K562 (cell line): ENCODE measurements around the gene LRFN2. TPM values are rescaled to one million over a fixed set of nuclear protein-coding genes. Genes with fewer than 3 reads are reported as not detected.

Experiments used
- ATAC-seq: fragments of 200-7000 bp; cut with Tn5 transposase; 3 replicates; pipeline ENCODE4 v1.9.1; 2020; ENCODE audit warnings: moderate library complexity
- BruUV-seq: library from RNA; stranded (reverse); fragments of 400-500 nt; replicated peaks from 2 replicates; lab custom pipeline; 2021; lab: Mats Ljungman, UMichigan
- CTCF ChIA-PET: fragments of 300-600 bp; formaldehyde crosslinking; extraction: SDS; loops from one replicate; lab custom pipeline; 2021; ENCODE audit warnings: low intra/inter-chr PET ratio; lab: Yijun Ruan, JAX
- POLR2A ChIA-PET: fragments of 300-600, 350-650 bp; sonication (Branson Sonifier 250); formaldehyde crosslinking; extraction: SDS; loops from one replicate; lab custom pipeline; 2021; ENCODE audit warnings: antibody characterized with exemption, inconsistent platforms; lab: Yijun Ruan, JAX
- DNase-seq, 4 experiments: peaks; one replicate each; pipeline versions ENCODE4 v3.0.0 to v3.0.0-alpha.2; 2011 to 2018; ENCODE audit warnings: low spot score in 3 of 4, mixed read lengths in 3 of 4; ENCODE audit errors: extremely low read depth in 1 of 4
- FAIRE-seq: peaks from 2 replicates; lab custom pipeline; 2011; peaks lifted over from hg19 to GRCh38; lab: Jason Lieb, UNC
- H2AFZ ChIP-seq: 2 replicates; pipeline ENCODE4 v1.6.0; 2011; ENCODE audit warnings: low read depth, low read length, control low read depth, inconsistent platforms
- H3K27ac ChIP-seq: fragments of 200-600 bp; 3 replicates; pipeline ENCODE4 v1.8.0; 2011; ENCODE audit warnings: low read depth, mild to moderate bottlenecking, control low read depth, inconsistent platforms, low read length, moderate library complexity, mixed read lengths; ENCODE audit errors: extremely low read depth
- H3K27me3 ChIP-seq, 2 experiments: fragments of 300-600 bp in 1 of 2; 2 replicates in 1 of 2; 3 replicates in 1 of 2; pipeline versions ENCODE4 v1.6.0 to v1.8.0; 2011; ENCODE audit warnings: inconsistent platforms in 2 of 2, low read length in 2 of 2, mild to moderate bottlenecking in 1 of 2, mixed read lengths in 1 of 2, moderate library complexity in 1 of 2; ENCODE audit not compliant: control insufficient read depth in 2 of 2, insufficient read depth in 2 of 2
- H3K36me3 ChIP-seq: fragments of 300-600 bp; 3 replicates; pipeline ENCODE4 v1.8.0; 2011; ENCODE audit warnings: mild to moderate bottlenecking, low read length, inconsistent platforms; ENCODE audit not compliant: control insufficient read depth, insufficient read depth
- H3K4me1 ChIP-seq, 2 experiments: fragments of 200-600 bp in 1 of 2; replicated peaks in 1 of 2; 2 replicates in 1 of 2; 3 replicates in 1 of 2; pipeline versions ENCODE4 v1.5.1 to v1.8.0; 2011; ENCODE audit warnings: inconsistent platforms in 2 of 2, low read length in 2 of 2, mild to moderate bottlenecking in 1 of 2, mixed read lengths in 1 of 2, moderate library complexity in 1 of 2; ENCODE audit not compliant: control insufficient read depth in 2 of 2, insufficient read depth in 2 of 2
- H3K4me2 ChIP-seq: 2 replicates; pipeline ENCODE4 v1.6.1; 2011; ENCODE audit warnings: low read length, control low read depth, inconsistent platforms, mixed read lengths; ENCODE audit not compliant: insufficient read depth
- H3K4me3 ChIP-seq: fragments of 200-600 bp; sonication (generic), shearing (Covaris generic); 2 replicates; pipeline ENCODE4 v1.5.1; 2016; ENCODE audit warnings: control low read depth, inconsistent platforms
- H3K79me2 ChIP-seq: fragments of 200-600 bp; 3 replicates; pipeline ENCODE4 v1.8.0; 2011; ENCODE audit warnings: low read length, inconsistent platforms; ENCODE audit not compliant: control insufficient read depth, insufficient read depth
- H3K9ac ChIP-seq, 2 experiments: 2 replicates each; pipeline versions ENCODE4 v1.6.0 to v1.6.1; 2011; ENCODE audit warnings: low read depth in 2 of 2, low read length in 2 of 2, control low read depth in 1 of 2, inconsistent platforms in 1 of 2, mild to moderate bottlenecking in 1 of 2, mixed read lengths in 1 of 2; ENCODE audit not compliant: insufficient read depth in 1 of 2
- H3K9me1 ChIP-seq: one replicate; pipeline ENCODE4 v1.6.0; 2011; ENCODE audit warnings: inconsistent platforms, mild to moderate bottlenecking, low read length, moderate library complexity; ENCODE audit not compliant: control insufficient read depth, insufficient read depth
- H3K9me3 ChIP-seq: replicated peaks from 2 replicates; pipeline ENCODE4 v1.5.1; 2011; ENCODE audit warnings: low read depth, low read length, inconsistent platforms; ENCODE audit not compliant: control insufficient read depth, insufficient read depth
- H4K20me1 ChIP-seq: replicated peaks from 2 replicates; pipeline ENCODE4 v1.6.1; 2011; ENCODE audit warnings: low read length, inconsistent platforms, mixed read lengths; ENCODE audit not compliant: control insufficient read depth, insufficient read depth
- ELF1 ChIP-seq: fragments of 200-800 bp; sonication (Bioruptor generic); IDR thresholded peaks from 2 replicates; pipeline ENCODE4 v1.6.1; 2016; ENCODE audit warnings: missing genetic modification characterization, missing compliant biosample characterization
- FOSL1 ChIP-seq: fragments of 200-800 bp; sonication (Bioruptor generic); conservative IDR thresholded peaks from 2 replicates; pipeline ENCODE4 v1.6.1; 2016; ENCODE audit warnings: missing genetic modification characterization, missing compliant biosample characterization
- GABPB1 ChIP-seq: sonication (generic); formaldehyde crosslinking; IDR thresholded peaks from 2 replicates; pipeline ENCODE4 v1.8.0; 2022; ENCODE audit warnings: mild to moderate bottlenecking, missing genetic modification reagents
- HMG20A ChIP-seq: fragments of 450-650 bp; formaldehyde crosslinking; conservative IDR thresholded peaks from 2 replicates; pipeline ENCODE4 v1.4.0; 2020; ENCODE audit warnings: mild to moderate bottlenecking, mixed read lengths
- IFI16 ChIP-seq: fragments of 250-450 bp; sonication (Bioruptor Pico); IDR thresholded peaks from 2 replicates; pipeline ENCODE4 v2.1.2; 2022; ENCODE audit warnings: mild to moderate bottlenecking, inconsistent platforms
- L3MBTL2 ChIP-seq: fragments of 450-650 bp; IDR thresholded peaks from 2 replicates; pipeline ENCODE4 v1.6.1; 2016; ENCODE audit warnings: mild to moderate bottlenecking, moderate library complexity
- RB1 ChIP-seq: fragments of 450-650 bp; IDR thresholded peaks from 2 replicates; pipeline ENCODE4 v1.6.1; 2017; ENCODE audit warnings: low read depth, mild to moderate bottlenecking
- SMARCB1 ChIP-seq: IDR thresholded peaks from 2 replicates; pipeline ENCODE4 v1.6.1; 2011; ENCODE audit warnings: improper control_type of control experiment, low read depth; ENCODE audit not compliant: insufficient read length
- SP2 ChIP-seq: IDR thresholded peaks from 2 replicates; pipeline ENCODE4 v1.6.1; 2011; ENCODE audit warnings: mild to moderate bottlenecking, low read depth, low read length, moderate library complexity; ENCODE audit not compliant: poor library complexity, severe bottlenecking; ENCODE audit errors: extremely low read depth
- TAF7 ChIP-seq: fragments of 450-650 bp; IDR thresholded peaks from 2 replicates; pipeline ENCODE4 v1.6.1; 2016; ENCODE audit warnings: missing genetic modification characterization, missing compliant biosample characterization
- TGIF2 ChIP-seq: sonication (generic); formaldehyde crosslinking; IDR thresholded peaks from 2 replicates; pipeline ENCODE4 v1.8.1; 2022; ENCODE audit warnings: mild to moderate bottlenecking, missing genetic modification reagents, moderate library complexity
- TSC22D4 ChIP-seq: fragments of 450-650 bp; IDR thresholded peaks from 2 replicates; pipeline ENCODE4 v1.6.1; 2016; ENCODE audit warnings: missing genetic modification characterization, missing biosample characterization, control low read depth
- TSHZ1 ChIP-seq: fragments of 250-450 bp; sonication (Bioruptor Pico); IDR thresholded peaks from 2 replicates; pipeline ENCODE4 v1.4.0; 2020; ENCODE audit warnings: mild to moderate bottlenecking, moderate library complexity
- ZNF133 ChIP-seq: fragments of 250-450 bp; sonication (Bioruptor Pico); IDR thresholded peaks from 2 replicates; pipeline ENCODE4 v1.4.0; 2020; ENCODE audit warnings: mild to moderate bottlenecking
- ZNF3 ChIP-seq: fragments of 250-450 bp; sonication (Bioruptor Pico); IDR thresholded peaks from 2 replicates; pipeline ENCODE4 v1.5.0; 2021; ENCODE audit warnings: mild to moderate bottlenecking, moderate library complexity
- ZNF395 ChIP-seq: fragments of 200-800 bp; sonication (Bioruptor generic); IDR thresholded peaks from 2 replicates; pipeline ENCODE4 v1.6.1; 2017; ENCODE audit warnings: missing genetic modification characterization, missing compliant biosample characterization
- ZNF583 ChIP-seq: fragments of 250-450 bp; sonication (Bioruptor Pico); IDR thresholded peaks from 2 replicates; pipeline ENCODE4 v1.4.0; 2020
- ZNF695 ChIP-seq: fragments of 450-650 bp; formaldehyde crosslinking; IDR thresholded peaks from 2 replicates; pipeline ENCODE4 v1.4.0; 2020; ENCODE audit warnings: mild to moderate bottlenecking, moderate library complexity
- ZNF766 ChIP-seq: fragments of 200-800 bp; sonication (Bioruptor generic); conservative IDR thresholded peaks from 2 replicates; pipeline ENCODE4 v1.6.1; 2016; ENCODE audit warnings: missing genetic modification characterization, missing compliant biosample characterization
- WGBS: fragments of 100-300 bp; shearing (Covaris generic); methylation state at CpG from one replicate; pipeline ENCODE4 v1.1.6; 2016; ENCODE audit warnings: low coverage, mixed read lengths; ENCODE audit not compliant: insufficient coverage; ENCODE audit errors: missing lambda C conversion rate; 5-methylcytosine and 5-hydroxymethylcytosine counted together
- in situ Hi-C: fragments of 300-500 bp; cut with MboI; formaldehyde crosslinking; loops from 4 replicates; pipeline ENCODE4 v1.15.0; 2018; ENCODE audit warnings: inconsistent platforms, mixed read lengths
- intact Hi-C: fragments of 100-400 bp; cut with micrococcal nuclease; formaldehyde crosslinking; loops from 2 replicates; pipeline ENCODE4 v1.14.2; 2022
- polyA plus RNA-seq, 8 experiments: library from polyadenylated mRNA; depleted of rRNA in 4 of 8; stranded (reverse) in 5 of 8; unstranded in 3 of 8; fragments of >200 nt; fragmentation: Nextera tagmentation in 2 of 8; fragmentation: Illumina TruSeq in 1 of 8; extraction: Ambion mirVana in 2 of 8; extraction: Trizol in 1 of 8; gene quantifications; 2 replicates each; pipeline versions ENCODE4 v1.2.1 to v1.2.3, GENCODE V29; 2011 to 2014; ENCODE audit warnings: inconsistent platforms in 1 of 8, missing spikeins in 1 of 8
- total RNA-seq, 7 experiments: library from RNA; depleted of rRNA in 6 of 7; stranded (reverse); fragments of >200 nt in 6 of 7; fragmentation: Illumina TruSeq in 2 of 7; extraction: Trizol in 2 of 7; gene quantifications; 2 replicates each; pipeline versions ENCODE4 v1.2.1 to v1.2.3, GENCODE V29; 2011 to 2021; ENCODE audit warnings: low replicate concordance in 1 of 7

Gene LRFN2
- total and polyA plus RNA-seq, 9 of the 15 experiments (the other 6 are each of a cell fraction or from before 2014, with no cell fraction given), result not detected

GRCh38 chr6:40490508-40490907, 96.7 kb downstream of the LRFN2 start (continued):
- TF ChIP-seq TAF7 (tag) (no peak), ZNF3 (CRISPR knock-in tag) (no peak), ZNF766 (CRISPR knock-in tag) (no peak), TGIF2 (no peak), FOSL1 (tag) (no peak), HMG20A (no peak)

- no peak for DNase-seq
- BruUV-seq, result no TSS peak
- in situ Hi-C loops (no loop called here), intact Hi-C loops (no loop called here)
- Histone ChIP-seq H3K4me1 (no peaks in the 10 kb centered on the region), H3K9me1 (peaks cover 3% of the 10 kb centered on the region), H3K79me2 (no peaks in the 10 kb centered on the region), H3K36me3 (no peaks in the 10 kb centered on the region), H3K4me2 (no peak overlapping the region), H3K9me3 (no peaks in the 10 kb centered on the region), H4K20me1 (peaks cover 5% of the 10 kb centered on the region; the same call in 1 of the 2 replicates), H3K27me3 (peaks cover 3 to 30% of the 10 kb centered on the region in 2 experiments; a peak in 3 of 5 replicates), H3K9ac (no peak overlapping the region), H3K4me3 (no peak overlapping the region), H3K27ac (no peak overlapping the region), H2AFZ (no peak overlapping the region)
- TF ChIP-seq SP2, result no peak
- TF ChIP-seq RB1, result no peak
- TF ChIP-seq GABPB1 (CRISPR knock-in tag), result no peak
- no peak for TF ChIP-seq ZNF695 (CRISPR knock-in tag)
- no peak for TF ChIP-seq ZNF133 (CRISPR knock-in tag)
- TF ChIP-seq ZNF395 (CRISPR knock-in tag), result no peak
- no peak for TF ChIP-seq ELF1 (tag)
- TF ChIP-seq ZNF583 (CRISPR knock-in tag), result no peak
- TF ChIP-seq IFI16 (CRISPR knock-in tag), result no peak
- TF ChIP-seq TSHZ1 (CRISPR knock-in tag), result no peak
- TF ChIP-seq TSC22D4 (tag), result no peak
- TF ChIP-seq SMARCB1, result no peak
- no peak for TF ChIP-seq L3MBTL2
- ChIA-PET POLR2A (no interaction called here), CTCF (no interaction called here)
- no peak for ATAC-seq
- under 1% methylated on average over 9 of the region's 9 CpGs for WGBS
- no peak for FAIRE-seq
Observed at GRCh38 chr6:40489798-40490197, 97.4 kb downstream of the LRFN2 start.
